ENCODE measurements around the gene ACTL10.

- TF ChIP-seq GATA3 (IDR thresholded peaks at IDR 0.05; ENCODE audit: low read depth, low read length), result no peak
- TF ChIP-seq GATA2 (IDR thresholded peaks at IDR 0.05; ENCODE audit: low read depth, low read length), result no peak
Observed at GRCh38 chr20:33664085-33664761, 2.5 kb upstream of the ACTL10 start.

All from SH-SY5Y (cell line).